ENCODE data around the gene STK35. TPM values are rescaled to one million over a fixed set of nuclear protein-coding genes. Genes with fewer than 3 reads are reported as not detected.
"Not testable (repeated sequence)": the region's sequence is repeated elsewhere in the genome, so short reads cannot be mapped to it uniquely, and the experiment has no call there.

Gene STK35
- total and polyA plus RNA-seq, 2 donors = 7.6 to 17.5 TPM

GRCh38 chr20:2179233-2179580 is 77.6 kb downstream of the STK35 start:
- H3K4me3 ChIP-seq (ENCODE audit: low read depth, low read length) = no peak overlapping the region
- no peak overlapping the region for H3K27ac ChIP-seq (ENCODE audit: low read depth)
- H3K36me3 ChIP-seq (ENCODE audit: insufficient read depth) = no peaks in the 10 kb centered on the region
- WGBS = 85% methylated on average over 11 of the region's 11 CpGs
- no peaks in the 10 kb centered on the region for H3K4me1 ChIP-seq (ENCODE audit: insufficient read depth)
- DNase-seq (ENCODE audit: extremely low spot score) = no peak

GRCh38 chr20:2179949-2180348 is 78.3 kb downstream of the STK35 start:
- 73% methylated on average over 2 of the region's 2 CpGs for WGBS
- DNase-seq (ENCODE audit: extremely low spot score) = no peak
- no peak overlapping the region for H3K4me3 ChIP-seq (ENCODE audit: low read depth, low read length)
- H3K4me1 ChIP-seq (ENCODE audit: insufficient read depth) = no peaks in the 10 kb centered on the region
- H3K27ac ChIP-seq (ENCODE audit: low read depth) = no peak overlapping the region
- no peaks in the 10 kb centered on the region for H3K36me3 ChIP-seq (ENCODE audit: insufficient read depth)

GRCh38 chr20:2183381-2183780 is 81.8 kb downstream of the STK35 start:
- Histone ChIP-seq H3K4me3 (ENCODE audit: low read depth, low read length) (no peak overlapping the region), H3K27ac (ENCODE audit: low read depth) (no peak overlapping the region), H3K36me3 (ENCODE audit: insufficient read depth) (no peaks in the 10 kb centered on the region), H3K4me1 (ENCODE audit: insufficient read depth) (no peaks in the 10 kb centered on the region)
- WGBS = 83% methylated on average over 3 of the region's 3 CpGs
- no peak for DNase-seq (ENCODE audit: extremely low spot score)

GRCh38 chr20:2184933-2185332 is 83.3 kb downstream of the STK35 start:
- H3K27ac ChIP-seq (ENCODE audit: low read depth); H3K4me3 ChIP-seq (ENCODE audit: low read depth, low read length); DNase-seq (ENCODE audit: extremely low spot score); H3K36me3 ChIP-seq (ENCODE audit: insufficient read depth); H3K4me1 ChIP-seq (ENCODE audit: insufficient read depth): not testable (repeated sequence)
- WGBS = 95% methylated on average over 7 of the region's 7 CpGs

- no peak overlapping the region for H3K27ac ChIP-seq (ENCODE audit: low read depth)
- 66% methylated on average over 5 of the region's 5 CpGs for WGBS
- no peak overlapping the region for H3K4me3 ChIP-seq (ENCODE audit: low read depth, low read length)
- no peaks in the 10 kb centered on the region for H3K36me3 ChIP-seq (ENCODE audit: insufficient read depth)
- H3K4me1 ChIP-seq (ENCODE audit: insufficient read depth) = no peaks in the 10 kb centered on the region
- DNase-seq (ENCODE audit: extremely low spot score) = no peak
Measured at GRCh38 chr20:2195614-2196013, 94.0 kb downstream of the STK35 start.

- WGBS = 63% methylated on average over 7 of the region's 7 CpGs
- H3K4me1 ChIP-seq (ENCODE audit: insufficient read depth) = no peaks in the 10 kb centered on the region
- no peak overlapping the region for H3K4me3 ChIP-seq (ENCODE audit: low read depth, low read length)
- DNase-seq (ENCODE audit: extremely low spot score) = no peak
- no peak overlapping the region for H3K27ac ChIP-seq (ENCODE audit: low read depth)
- no peaks in the 10 kb centered on the region for H3K36me3 ChIP-seq (ENCODE audit: insufficient read depth)
Measured at GRCh38 chr20:2197166-2197565, 95.5 kb downstream of the STK35 start.

Small RNA genes within 50 kb of the gene (small RNA-seq; reads per million reads assigned to genes)
- not detected for gene RPL7P2

Other genes with a start within 250 kb of the STK35 start
- 11.2 TPM for gene SIRPA, start 206.4 kb upstream of the STK35 start, total RNA-seq
- 27.8 TPM for gene SIRPA, start 206.4 kb upstream of the STK35 start, polyA plus RNA-seq
- not detected for gene PDYN, start 107.8 kb upstream of the STK35 start, total RNA-seq
- gene PDYN, start 107.8 kb upstream of the STK35 start, polyA plus RNA-seq = not detected
- not detected for gene TGM3, start 194.2 kb downstream of the STK35 start, total RNA-seq
- gene TGM3, start 194.2 kb downstream of the STK35 start, polyA plus RNA-seq = not detected